ENCODE results near the gene SLIT3.
A peak's percentile ranks its signal among the peaks of the same experiment; 100 is the strongest.

Gene SLIT3

GRCh38 chr5:169161022-169161680 lies 139.8 kb downstream of the SLIT3 start:
- ATAC-seq, result peak; percentile 88
- TF ChIP-seq RARB (CRISPR knock-in tag; IDR thresholded peaks at IDR 0.05) (no peak), GLIS3 (CRISPR knock-in tag; IDR thresholded peaks at IDR 0.05) (no peak), ARNTL (CRISPR knock-in tag; IDR thresholded peaks at IDR 0.05; ENCODE audit: borderline replicate concordance, low read depth) (no peak), SNAI2 (CRISPR knock-in tag; IDR thresholded peaks at IDR 0.05) (no peak), PPARA (CRISPR knock-in tag; IDR thresholded peaks at IDR 0.05; ENCODE audit: borderline replicate concordance) (no peak), PATZ1 (CRISPR knock-in tag; IDR thresholded peaks at IDR 0.05; ENCODE audit: borderline replicate concordance) (peak; percentile 7; the same call in 1 of the 2 replicates), OSR1 (CRISPR knock-in tag; IDR thresholded peaks at IDR 0.05) (no peak), POU6F1 (CRISPR knock-in tag; IDR thresholded peaks at IDR 0.05; ENCODE audit: borderline replicate concordance, low read depth) (no peak), ZNF8 (CRISPR knock-in tag; IDR thresholded peaks at IDR 0.05) (no peak), ISL1 (CRISPR knock-in tag; IDR thresholded peaks at IDR 0.05) (peak; percentile 77), TSHZ2 (CRISPR knock-in tag; IDR thresholded peaks at IDR 0.05) (no peak)

- peak; percentile 14 for ATAC-seq
- no peak for TF ChIP-seq ZC3H10 (CRISPR knock-in tag; IDR thresholded peaks at IDR 0.05)
- TF ChIP-seq RARB (CRISPR knock-in tag; IDR thresholded peaks at IDR 0.05), result no peak
- no peak for TF ChIP-seq GLIS3 (CRISPR knock-in tag; IDR thresholded peaks at IDR 0.05)
- no peak for TF ChIP-seq CSRNP3 (CRISPR knock-in tag; IDR thresholded peaks at IDR 0.05)
- TF ChIP-seq ISL1 (CRISPR knock-in tag; IDR thresholded peaks at IDR 0.05), result peak; percentile 82
- TF ChIP-seq TOX (CRISPR knock-in tag; IDR thresholded peaks at IDR 0.05; ENCODE audit: borderline replicate concordance), result no peak
Observed at GRCh38 chr5:169160405-169160901, 140.5 kb downstream of the SLIT3 start.

GRCh38 chr5:169158764-169159163 lies 142.2 kb downstream of the SLIT3 start:
- TF ChIP-seq POU6F1 (CRISPR knock-in tag; IDR thresholded peaks at IDR 0.05; ENCODE audit: borderline replicate concordance, low read depth) (no peak), ZC3H10 (CRISPR knock-in tag; IDR thresholded peaks at IDR 0.05) (no peak), BACH2 (CRISPR knock-in tag; IDR thresholded peaks at IDR 0.05; ENCODE audit: borderline replicate concordance) (no peak), CSDC2 (CRISPR knock-in tag; IDR thresholded peaks at IDR 0.05) (no peak), RARB (CRISPR knock-in tag; IDR thresholded peaks at IDR 0.05) (no peak), ZNF565 (CRISPR knock-in tag; conservative IDR thresholded peaks at IDR 0.05; ENCODE audit: low read depth) (no peak), TSHZ2 (CRISPR knock-in tag; IDR thresholded peaks at IDR 0.05) (no peak), CREB5 (CRISPR knock-in tag; IDR thresholded peaks at IDR 0.05; ENCODE audit: low read depth) (no peak), ARNTL (CRISPR knock-in tag; IDR thresholded peaks at IDR 0.05; ENCODE audit: borderline replicate concordance, low read depth) (no peak), OSR1 (CRISPR knock-in tag; IDR thresholded peaks at IDR 0.05) (no peak), ISL1 (CRISPR knock-in tag; IDR thresholded peaks at IDR 0.05) (no peak), PPARA (CRISPR knock-in tag; IDR thresholded peaks at IDR 0.05; ENCODE audit: borderline replicate concordance) (no peak), ZNF8 (CRISPR knock-in tag; IDR thresholded peaks at IDR 0.05) (no peak), TCF4 (CRISPR knock-in tag; IDR thresholded peaks at IDR 0.05; ENCODE audit: borderline replicate concordance) (no peak), ESRRG (CRISPR knock-in tag; IDR thresholded peaks at IDR 0.05) (no peak), GLIS3 (CRISPR knock-in tag; IDR thresholded peaks at IDR 0.05) (no peak), SNAI2 (CRISPR knock-in tag; IDR thresholded peaks at IDR 0.05) (no peak), TOX (CRISPR knock-in tag; IDR thresholded peaks at IDR 0.05; ENCODE audit: borderline replicate concordance) (no peak), ZNF70 (CRISPR knock-in tag; IDR thresholded peaks at IDR 0.05) (no peak)
- ATAC-seq, result no peak

Data from SK-N-SH treated with all-trans-retinoic acid at 6 μM for 48 hours (cell line).